Progenitor cell of endocrine pancreas (in vitro differentiated cells): Measurements from ENCODE around the gene LGR6. TPM values are rescaled to one million over a fixed set of nuclear protein-coding genes. Genes with fewer than 3 reads are reported as not detected.
"Not testable (repeated sequence)": the region's sequence is repeated elsewhere in the genome, so short reads cannot be mapped to it uniquely, and the experiment has no call there.

ENCODE experiments used
- DNase-seq: peaks from one replicate; pipeline ENCODE4 v3.0.0; 2021; ENCODE audit warnings: low spot score; ENCODE audit not compliant: unreplicated experiment
- H3K27ac Mint-ChIP-seq: 2 replicates; pipeline ENCODE4 v1.8.0; 2021; ENCODE audit warnings: mild to moderate bottlenecking, moderate library complexity, mixed read lengths
- H3K27me3 Mint-ChIP-seq: 2 replicates; pipeline ENCODE4 v1.8.0; 2021; ENCODE audit warnings: mixed read lengths
- H3K36me3 Mint-ChIP-seq: 2 replicates; pipeline ENCODE4 v1.8.0; 2022; ENCODE audit warnings: mixed read lengths; ENCODE audit not compliant: insufficient read depth
- H3K4me1 Mint-ChIP-seq: 2 replicates; pipeline ENCODE4 v1.8.0; 2021; ENCODE audit warnings: low read depth, mixed read lengths
- H3K4me3 Mint-ChIP-seq: 2 replicates; pipeline ENCODE4 v1.8.0; 2021; ENCODE audit warnings: low read depth, mild to moderate bottlenecking, moderate library complexity, mixed read lengths
- H3K9me3 Mint-ChIP-seq: 2 replicates; pipeline ENCODE4 v1.8.0; 2021; ENCODE audit warnings: low read depth, mixed read lengths
- total RNA-seq: library from RNA; stranded (reverse); gene quantifications from 2 replicates; pipeline ENCODE4 v1.2.1, GENCODE V29; 2021
- TF ChIP-seq, protein P1 (sequence below): fragments of 200-600 bp; sonication (generic); IDR thresholded peaks from one replicate; pipeline ENCODE4 v1.5.0; 2021; ENCODE audit warnings: antibody characterized with exemption, mild to moderate bottlenecking; ENCODE audit not compliant: unreplicated experiment

The LGR6 gene
- total RNA-seq, 1 donor from 2014 or later: 0.50 TPM

GRCh38 chr1:202163281-202164270 is 30.0 kb upstream of the LGR6 start:
- H3K27me3 Mint-ChIP-seq: peaks cover 10% of the 10 kb centered on the region
- no peak for DNase-seq
- no peaks in the 10 kb centered on the region for H3K36me3 Mint-ChIP-seq
- H3K27ac Mint-ChIP-seq: peak overlapping the region; percentile 29
- no peak overlapping the region for H3K4me3 Mint-ChIP-seq
- TF ChIP-seq, protein P1, sequence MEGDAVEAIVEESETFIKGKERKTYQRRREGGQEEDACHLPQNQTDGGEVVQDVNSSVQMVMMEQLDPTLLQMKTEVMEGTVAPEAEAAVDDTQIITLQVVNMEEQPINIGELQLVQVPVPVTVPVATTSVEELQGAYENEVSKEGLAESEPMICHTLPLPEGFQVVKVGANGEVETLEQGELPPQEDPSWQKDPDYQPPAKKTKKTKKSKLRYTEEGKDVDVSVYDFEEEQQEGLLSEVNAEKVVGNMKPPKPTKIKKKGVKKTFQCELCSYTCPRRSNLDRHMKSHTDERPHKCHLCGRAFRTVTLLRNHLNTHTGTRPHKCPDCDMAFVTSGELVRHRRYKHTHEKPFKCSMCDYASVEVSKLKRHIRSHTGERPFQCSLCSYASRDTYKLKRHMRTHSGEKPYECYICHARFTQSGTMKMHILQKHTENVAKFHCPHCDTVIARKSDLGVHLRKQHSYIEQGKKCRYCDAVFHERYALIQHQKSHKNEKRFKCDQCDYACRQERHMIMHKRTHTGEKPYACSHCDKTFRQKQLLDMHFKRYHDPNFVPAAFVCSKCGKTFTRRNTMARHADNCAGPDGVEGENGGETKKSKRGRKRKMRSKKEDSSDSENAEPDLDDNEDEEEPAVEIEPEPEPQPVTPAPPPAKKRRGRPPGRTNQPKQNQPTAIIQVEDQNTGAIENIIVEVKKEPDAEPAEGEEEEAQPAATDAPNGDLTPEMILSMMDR: no peak
- peaks cover 10% of the 10 kb centered on the region for H3K4me1 Mint-ChIP-seq
- H3K9me3 Mint-ChIP-seq: no peaks in the 10 kb centered on the region

GRCh38 chr1:202164271-202165037 is 29.1 kb upstream of the LGR6 start:
- Mint-ChIP-seq H3K4me1 (peaks cover 8% of the 10 kb centered on the region), H3K9me3 (no peaks in the 10 kb centered on the region)
- no peak for DNase-seq

GRCh38 chr1:202165267-202165941 is 28.2 kb upstream of the LGR6 start:
- Mint-ChIP-seq H3K27ac (no peak overlapping the region), H3K4me1 (peaks cover 8% of the 10 kb centered on the region), H3K36me3 (no peaks in the 10 kb centered on the region)

More at GRCh38 chr1:202164271-202165037, 29.1 kb upstream of the LGR6 start:
- Mint-ChIP-seq H3K27ac (peak overlapping the region; percentile 85), H3K4me3 (no peak overlapping the region), H3K27me3 (peaks cover 10% of the 10 kb centered on the region), H3K36me3 (no peaks in the 10 kb centered on the region)
- TF ChIP-seq, protein P1: no peak

GRCh38 chr1:202165942-202166843 is 27.4 kb upstream of the LGR6 start:
- H3K27ac Mint-ChIP-seq: no peak overlapping the region
- no peak for DNase-seq
- H3K9me3 Mint-ChIP-seq: no peaks in the 10 kb centered on the region
- peaks cover 6% of the 10 kb centered on the region for H3K27me3 Mint-ChIP-seq
- no peak overlapping the region for H3K4me3 Mint-ChIP-seq
- H3K4me1 Mint-ChIP-seq: peaks cover 8% of the 10 kb centered on the region
- no peaks in the 10 kb centered on the region for H3K36me3 Mint-ChIP-seq
- TF ChIP-seq, protein P1: no peak

More at GRCh38 chr1:202165267-202165941, 28.2 kb upstream of the LGR6 start:
- no peak overlapping the region for H3K4me3 Mint-ChIP-seq
- DNase-seq: no peak
- no peaks in the 10 kb centered on the region for H3K9me3 Mint-ChIP-seq
- TF ChIP-seq, protein P1: no peak
- H3K27me3 Mint-ChIP-seq: peaks cover 10% of the 10 kb centered on the region

DNA sequence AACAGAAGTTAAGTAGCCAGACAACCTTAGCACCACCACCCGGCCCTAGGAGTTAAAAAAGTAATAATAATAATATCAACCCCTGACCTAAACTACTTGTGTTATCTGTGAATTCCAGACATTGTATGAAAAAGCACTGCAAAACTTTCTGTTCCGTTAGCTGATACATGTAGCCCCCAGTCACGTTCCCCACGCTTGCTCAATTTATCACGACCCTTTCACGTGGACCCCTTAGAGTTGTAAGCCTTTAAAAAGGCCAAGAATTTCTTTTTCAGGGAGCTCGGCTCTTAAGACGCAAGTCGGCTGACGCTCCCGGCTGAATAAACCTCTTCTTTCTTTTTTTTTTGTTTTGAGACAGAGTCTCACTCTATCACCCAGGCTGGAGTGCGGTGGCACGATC is 26.5 kb upstream of the LGR6 start:
- not testable (repeated sequence) for H3K27me3 Mint-ChIP-seq, H3K36me3 Mint-ChIP-seq, DNase-seq, H3K9me3 Mint-ChIP-seq, H3K4me3 Mint-ChIP-seq, H3K4me1 Mint-ChIP-seq, H3K27ac Mint-ChIP-seq
